ENCODE data around the gene GPR32. TPM values are rescaled to one million over a fixed set of nuclear protein-coding genes. Genes with fewer than 3 reads are reported as not detected.
A peak's percentile ranks its signal among the peaks of the same experiment; 100 is the strongest.
"Not testable (repeated sequence)": the region's sequence is repeated elsewhere in the genome, so short reads cannot be mapped to it uniquely, and the experiment has no call there.

GPR32 gene
- total RNA-seq, 1 donor from 2014 or later: not detected

GRCh38 chr19:50799547-50799851, 29.2 kb downstream of the GPR32 start:
- DNase-seq (ENCODE audit: low read depth, low spot score): no peak

- DNase-seq (ENCODE audit: low read depth, low spot score): no peak
Observed at GRCh38 chr19:50801107-50801506, 30.8 kb downstream of the GPR32 start.

GRCh38 chr19:50803633-50804419, 33.6 kb downstream of the GPR32 start:
- no peak for DNase-seq (ENCODE audit: low read depth, low spot score)

- DNase-seq (ENCODE audit: low read depth, low spot score): peak; percentile 93
Observed at GRCh38 chr19:50804420-50805272, 34.4 kb downstream of the GPR32 start.

- no peak for DNase-seq (ENCODE audit: low read depth, low spot score)
Observed at GRCh38 chr19:50808856-50809255, 38.6 kb downstream of the GPR32 start.

- DNase-seq (ENCODE audit: low read depth, low spot score): not testable (repeated sequence)
Observed at GRCh38 chr19:50811622-50812238, 41.5 kb downstream of the GPR32 start.

- DNase-seq (ENCODE audit: low read depth, low spot score): no peak
Observed at GRCh38 chr19:50812474-50812873, 42.2 kb downstream of the GPR32 start.

GRCh38 chr19:50814883-50815282, 44.6 kb downstream of the GPR32 start:
- no peak for DNase-seq (ENCODE audit: low read depth, low spot score)

- no peak for DNase-seq (ENCODE audit: low read depth, low spot score)
Observed at GRCh38 chr19:50815439-50815838, 45.2 kb downstream of the GPR32 start.

- no peak for DNase-seq (ENCODE audit: low read depth, low spot score)
Observed at GRCh38 chr19:50817941-50818858, 47.9 kb downstream of the GPR32 start.

GRCh38 chr19:50818859-50819472, 48.7 kb downstream of the GPR32 start:
- no peak for DNase-seq (ENCODE audit: low read depth, low spot score)

- no peak for DNase-seq (ENCODE audit: low read depth, low spot score)
Observed at GRCh38 chr19:50819636-50820035, 49.4 kb downstream of the GPR32 start.

- DNase-seq (ENCODE audit: low read depth, low spot score): no peak
Observed at GRCh38 chr19:50820086-50820485, 49.8 kb downstream of the GPR32 start.

GRCh38 chr19:50820549-50821247, 50.4 kb downstream of the GPR32 start:
- DNase-seq (ENCODE audit: low read depth, low spot score): no peak

- no peak for DNase-seq (ENCODE audit: low read depth, low spot score)
Observed at GRCh38 chr19:50821248-50821612, 51.0 kb downstream of the GPR32 start.

Other genes starting within 250 kb of the GPR32 start
- 0.07 TPM in 1 of 2 replicates, not detected in the other for gene LRRC4B, start 202.0 kb upstream of the GPR32 start, total RNA-seq
- gene SYT3, start 130.6 kb upstream of the GPR32 start, total RNA-seq: 0.04 TPM in 1 of 2 replicates, not detected in the other
- gene C19orf81, start 121.0 kb upstream of the GPR32 start, total RNA-seq: 0.59 and 0.63 TPM in 2 replicates
- 0.26 and 0.63 TPM in 2 replicates for gene SHANK1, start 50.7 kb upstream of the GPR32 start, total RNA-seq
- gene CLEC11A, start 47.1 kb upstream of the GPR32 start, total RNA-seq: 4.0 and 4.3 TPM in 2 replicates
- not detected in 2 replicates for gene ACP4, start 20.0 kb downstream of the GPR32 start, total RNA-seq
- not detected in 2 replicates for gene KLK1, start 53.3 kb downstream of the GPR32 start, total RNA-seq
- gene KLK15, start 63.1 kb downstream of the GPR32 start, total RNA-seq: not detected in 2 replicates
- gene KLK3, start 84.5 kb downstream of the GPR32 start, total RNA-seq: not detected in 2 replicates
- gene KLK2, start 103.0 kb downstream of the GPR32 start, total RNA-seq: not detected in 2 replicates
- not detected in 2 replicates for gene KLK4, start 140.9 kb downstream of the GPR32 start, total RNA-seq
- gene KLK5, start 182.6 kb downstream of the GPR32 start, total RNA-seq: not detected in 2 replicates
- gene KLK6, start 199.1 kb downstream of the GPR32 start, total RNA-seq: not detected in 2 replicates
- gene KLK7, start 213.5 kb downstream of the GPR32 start, total RNA-seq: not detected in 2 replicates
- not detected in 2 replicates for gene KLK8, start 231.1 kb downstream of the GPR32 start, total RNA-seq
- 0.04 TPM in 1 of 2 replicates, not detected in the other for gene KLK10, start 249.2 kb downstream of the GPR32 start, total RNA-seq